Measurements from ENCODE around the gene ZMYM3.

ZMYM3 gene

DNA sequence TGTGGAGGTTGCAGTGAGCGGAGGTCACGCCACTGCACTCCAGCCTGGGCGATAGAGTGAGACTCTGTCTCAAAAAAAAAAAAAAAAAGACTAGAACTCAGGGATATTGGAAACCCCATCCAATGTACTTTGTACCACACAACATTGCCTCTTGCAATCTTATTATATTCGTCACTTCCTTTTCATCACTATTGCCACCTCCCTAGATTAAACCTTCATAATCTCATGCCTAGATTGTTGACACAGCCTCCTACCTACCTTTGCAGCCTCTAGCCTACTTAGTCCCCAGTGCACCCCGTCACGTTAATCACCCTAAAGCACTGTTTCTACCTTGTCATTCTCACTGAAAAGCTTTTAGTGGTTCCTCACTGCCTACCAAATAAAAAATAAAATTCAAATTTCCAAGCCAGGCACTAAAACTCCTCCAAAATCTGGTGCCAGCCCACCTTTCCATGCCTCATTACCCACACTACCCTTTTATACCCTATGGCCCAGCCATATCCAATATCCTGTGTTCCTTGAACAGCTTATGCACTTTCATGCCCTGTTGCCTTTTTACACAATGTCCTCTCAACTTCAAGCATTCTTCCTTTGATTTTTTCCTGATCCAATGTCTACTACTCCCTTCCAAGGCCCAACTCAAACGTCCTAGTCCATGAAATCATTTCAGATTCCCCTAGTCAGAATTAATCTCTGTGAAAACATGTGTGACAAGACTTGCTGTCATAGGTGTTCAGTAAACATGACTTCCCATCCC lies 54.5 kb downstream of the ZMYM3 start:
- DNase-seq, result no peak

DNA sequence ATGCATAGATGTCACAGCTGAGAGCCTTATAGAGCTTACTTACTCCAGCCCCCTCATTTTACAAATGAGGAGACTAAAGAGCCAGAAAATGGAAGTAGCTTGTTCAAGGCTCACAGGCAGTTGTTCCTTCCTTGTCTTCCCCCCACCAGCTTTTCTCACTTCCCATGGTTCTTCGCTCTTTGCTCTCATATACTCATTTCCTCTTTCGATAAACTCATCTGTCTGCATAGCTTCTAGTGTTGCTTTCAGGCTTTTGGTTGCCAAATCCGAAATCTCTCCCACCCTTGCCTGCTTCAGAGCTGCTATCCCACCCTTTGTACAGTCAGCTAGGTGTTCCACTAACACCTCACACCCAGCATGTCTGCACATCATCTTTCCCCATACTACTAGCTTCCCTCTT lies 55.9 kb downstream of the ZMYM3 start:
- peak; percentile 37 to 61 for DNase-seq

DNA sequence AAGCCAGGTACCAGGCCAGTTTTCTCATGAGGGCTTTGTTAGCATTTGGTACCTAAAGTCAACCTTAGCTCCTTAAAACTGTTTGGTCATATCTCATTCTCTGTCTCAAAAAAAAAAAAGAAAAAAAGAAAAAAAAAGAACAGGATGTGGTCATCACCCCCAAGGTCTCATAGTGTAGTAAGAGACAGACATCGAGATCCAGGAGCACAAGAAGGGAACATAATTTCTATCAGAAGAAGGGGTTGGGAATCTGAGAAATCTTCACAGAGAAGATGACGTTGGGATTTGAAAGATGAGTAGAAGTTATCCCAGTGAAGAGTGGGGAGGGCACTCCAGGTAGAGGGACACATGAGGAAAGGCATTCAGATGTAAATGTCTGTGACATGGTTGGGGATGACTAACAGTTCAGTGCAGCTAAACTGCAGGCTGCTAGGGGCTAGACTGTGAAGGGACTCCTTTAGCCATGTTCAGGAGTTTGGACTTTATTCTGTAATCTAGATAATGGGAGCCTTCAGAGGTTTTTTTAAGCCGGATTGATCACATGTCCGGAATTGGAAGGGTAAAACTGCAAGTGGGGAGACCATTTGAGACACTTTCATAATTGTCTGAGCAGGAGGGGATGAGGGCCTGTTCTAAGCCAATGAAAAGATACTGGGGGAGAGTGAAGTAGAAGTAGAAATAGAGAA lies 57.8 kb downstream of the ZMYM3 start:
- DNase-seq, result no peak

DNA sequence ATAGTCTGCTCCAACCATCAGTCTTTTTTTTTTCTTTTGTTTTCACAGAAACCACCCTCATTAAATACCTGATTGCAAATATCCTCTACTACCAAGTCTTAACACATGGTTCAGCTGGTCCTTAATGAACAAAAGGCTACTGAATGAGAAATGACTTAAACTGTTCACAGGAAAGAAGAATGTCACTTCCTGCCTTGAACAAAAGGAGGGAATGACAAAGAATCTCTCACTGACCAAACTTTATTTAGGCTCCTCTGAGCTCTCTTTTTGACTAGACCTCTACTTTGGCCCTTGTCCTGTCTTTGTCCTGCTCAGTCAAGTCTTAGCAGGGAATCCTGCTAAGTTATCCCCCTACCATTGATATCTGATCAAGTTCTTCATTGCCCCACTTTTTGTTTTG lies 62.7 kb downstream of the ZMYM3 start:
- no peak for DNase-seq

Data from AML-193 (cell line).